Stimulated activated CD8-positive, alpha-beta memory T cell treated with anti-CD3 and anti-CD28 coated beads, Interleukin-4, amount 100 ng/mL, for 48 hours (primary cell): Measurements from ENCODE around the gene CDCA5.

Experiments used
- DNase-seq: peaks from one replicate; pipeline ENCODE4 v3.0.0-alpha.2; 2020

CDCA5 gene

GRCh38 chr11:65040847-65041622 lies 42.8 kb downstream of the CDCA5 start, which contains the start of gene SAC3D1:
SAC3D1 (plus strand) TSS chr11:65041210; CDS start chr11:65041293, 83 bp downstream.
- DNase-seq: peak; percentile 91

- DNase-seq: no peak
Measured at GRCh38 chr11:65040520-65040846, 43.4 kb downstream of the CDCA5 start.

GRCh38 chr11:65036931-65037330 lies 46.9 kb downstream of the CDCA5 start:
- no peak for DNase-seq

- DNase-seq: no peak
Measured at GRCh38 chr11:65035579-65035978, 48.3 kb downstream of the CDCA5 start.

GRCh38 chr11:65034423-65034822 lies 49.4 kb downstream of the CDCA5 start:
- DNase-seq: no peak

- DNase-seq: no peak
Measured at GRCh38 chr11:65032216-65032615, 51.6 kb downstream of the CDCA5 start.
